ENCODE data around the gene SLC5A6. TPM values are rescaled to one million over a fixed set of nuclear protein-coding genes. Genes with fewer than 3 reads are reported as not detected.

Gene SLC5A6
- polyA plus RNA-seq, 1 of the 3 experiments (the other 2 are of a cell fraction), result 75.7 TPM

DNA sequence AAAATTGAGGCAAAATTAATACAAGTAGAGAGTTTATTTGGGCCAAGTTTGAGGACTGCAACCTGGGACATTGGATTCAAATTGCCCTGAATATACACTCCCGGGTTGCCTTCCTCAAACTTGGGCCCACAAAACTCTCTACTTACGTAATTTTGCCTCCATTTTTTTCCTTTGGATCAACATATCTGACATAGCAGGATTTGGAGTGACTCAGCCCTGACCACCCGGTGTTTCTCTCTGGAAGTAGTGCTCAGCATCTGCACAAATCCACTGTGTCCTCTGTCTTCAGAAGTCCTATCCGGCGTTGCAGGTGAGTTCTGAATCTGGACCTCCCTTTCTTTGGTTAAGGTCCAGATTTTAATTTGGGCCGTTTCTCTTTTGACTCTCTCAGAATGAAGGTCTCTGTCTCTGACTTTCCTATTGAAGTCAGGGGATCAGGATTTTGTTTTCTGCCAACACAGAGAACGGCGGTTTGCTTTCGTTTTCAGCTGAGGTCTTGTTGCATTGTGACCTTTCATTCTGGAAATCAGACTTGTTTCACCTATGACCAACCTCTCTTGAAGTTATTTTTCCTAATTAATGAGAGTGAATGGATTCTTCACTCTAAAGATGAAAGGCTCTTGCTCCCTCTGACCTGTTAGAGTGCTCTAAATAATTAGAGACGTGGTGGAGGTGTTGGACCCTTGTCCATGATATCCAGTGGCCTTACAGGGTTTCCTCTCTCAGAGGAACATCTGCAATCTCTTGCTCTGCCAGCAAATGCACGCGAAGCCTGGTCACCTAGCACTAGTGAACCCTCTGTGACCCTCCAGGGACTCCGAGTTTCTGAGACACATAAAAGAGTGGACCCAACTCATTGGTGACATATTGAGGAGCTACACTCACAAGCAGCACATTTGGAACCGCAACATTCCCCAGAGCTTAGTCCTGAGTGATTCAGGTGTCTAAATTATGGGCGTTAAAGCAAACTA, 49.6 kb downstream of the SLC5A6 start:
- H3K4me2 ChIP-seq, result no peak overlapping the region
- H3K9me2 ChIP-seq, result no peaks in the 10 kb centered on the region
- TF ChIP-seq GATA2 (CRISPR knock-in tag; IDR thresholded peaks at IDR 0.05) (no peak), USF2 (IDR thresholded peaks at IDR 0.05; ENCODE audit: borderline replicate concordance, low read depth, low read length) (no peak), IRF3 (IDR thresholded peaks at IDR 0.05; ENCODE audit: low read depth, low read length) (no peak), YY1 (IDR thresholded peaks at IDR 0.05; ENCODE audit: low read depth) (no peak), TCF12 (IDR thresholded peaks at IDR 0.05) (no peak), SMC3 (IDR thresholded peaks at IDR 0.05; ENCODE audit: low read depth, low read length) (no peak)
- H3K79me2 ChIP-seq (ENCODE audit: insufficient read depth), result no peaks in the 10 kb centered on the region
- no peaks in the 10 kb centered on the region for H3K36me3 ChIP-seq (replicated peaks in 1 of 2; ENCODE audit: control insufficient read depth in 1 of 2, insufficient read depth in 2 of 2, low read length in 1 of 2)
- no peaks in the 10 kb centered on the region for H3K27me3 ChIP-seq (ENCODE audit: insufficient read depth)
- H3K9me3 ChIP-seq, result no peaks in the 10 kb centered on the region
- no peaks in the 10 kb centered on the region for H3K4me1 ChIP-seq (ENCODE audit: control insufficient read depth in 1 of 2, insufficient read depth in 2 of 2, low read depth in 1 of 2, low read length in 1 of 2)
- 75% methylated on average over 15 of the region's 15 CpGs for WGBS (ENCODE audit: low lambda C conversion rate)
- H3F3A ChIP-seq (replicated peaks; ENCODE audit: insufficient read depth), result no peaks in the 10 kb centered on the region
- no peak overlapping the region for H2AFZ ChIP-seq (ENCODE audit: low read depth)
- no peak overlapping the region for H3K27ac ChIP-seq (ENCODE audit: low read depth in 2 of 2, low read length in 1 of 2)
- ChIA-PET POLR2A (no interaction called here), CTCF (interaction anchor here (0.6 to 6.9 kb wide), 3 partner anchors 8 to 117 kb away, joined by 4 to 58 read pairs (median 21); no protein-coding TSS in a partner anchor)
- no peak overlapping the region for H3K9ac ChIP-seq
- no peak for DNase-seq
- no peak overlapping the region for H3K4me3 ChIP-seq (ENCODE audit: low read depth in 2 of 2, low read length in 1 of 2)
- H4K20me1 ChIP-seq (ENCODE audit: insufficient read depth), result no peaks in the 10 kb centered on the region

DNA sequence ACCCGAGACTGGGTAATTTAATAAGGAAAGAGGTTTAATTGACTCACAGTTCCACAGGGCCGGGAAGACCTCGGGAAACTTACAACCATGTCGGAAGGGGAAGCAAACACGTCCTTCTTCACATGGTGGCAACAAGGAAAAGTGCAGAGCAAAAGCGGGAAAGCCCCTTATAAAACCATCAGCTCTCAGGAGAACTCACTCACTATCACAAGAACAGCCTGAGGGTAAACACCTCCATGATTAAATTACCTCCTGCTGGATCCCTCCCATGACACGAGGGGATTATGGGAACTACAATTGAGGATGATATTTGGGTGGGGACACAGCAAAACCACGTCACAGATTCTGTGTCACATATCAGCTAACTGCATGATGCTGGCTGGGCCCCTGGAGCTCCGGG, 51.9 kb downstream of the SLC5A6 start:
- no peak for DNase-seq
- Histone ChIP-seq H2AFZ (ENCODE audit: low read depth) (no peak overlapping the region), H3K27me3 (ENCODE audit: insufficient read depth) (no peaks in the 10 kb centered on the region), H4K20me1 (ENCODE audit: insufficient read depth) (no peaks in the 10 kb centered on the region), H3K9ac (no peak overlapping the region), H3K36me3 (replicated peaks in 1 of 2; ENCODE audit: control insufficient read depth in 1 of 2, insufficient read depth in 2 of 2, low read length in 1 of 2) (no peaks in the 10 kb centered on the region), H3K27ac (ENCODE audit: low read depth in 2 of 2, low read length in 1 of 2) (no peak overlapping the region), H3K9me2 (no peaks in the 10 kb centered on the region), H3K4me2 (no peak overlapping the region), H3F3A (replicated peaks; ENCODE audit: insufficient read depth) (no peaks in the 10 kb centered on the region), H3K79me2 (ENCODE audit: insufficient read depth) (no peaks in the 10 kb centered on the region), H3K4me3 (ENCODE audit: low read depth in 2 of 2, low read length in 1 of 2) (no peak overlapping the region), H3K4me1 (ENCODE audit: control insufficient read depth in 1 of 2, insufficient read depth in 2 of 2, low read depth in 1 of 2, low read length in 1 of 2) (no peaks in the 10 kb centered on the region), H3K9me3 (no peaks in the 10 kb centered on the region)
- TF ChIP-seq TEAD4 (IDR thresholded peaks at IDR 0.05; ENCODE audit: borderline replicate concordance, insufficient read depth), result no peak
- TF ChIP-seq MAX (IDR thresholded peaks at IDR 0.05; ENCODE audit: low read depth), result no peak
- no peak for TF ChIP-seq RCOR1 (IDR thresholded peaks at IDR 0.05; ENCODE audit: low read length)
- no peak for TF ChIP-seq YY1 (IDR thresholded peaks at IDR 0.05; ENCODE audit: low read depth)
- TF ChIP-seq NFIC (IDR thresholded peaks at IDR 0.05; ENCODE audit: borderline replicate concordance), result no peak
- TF ChIP-seq, protein P1, sequence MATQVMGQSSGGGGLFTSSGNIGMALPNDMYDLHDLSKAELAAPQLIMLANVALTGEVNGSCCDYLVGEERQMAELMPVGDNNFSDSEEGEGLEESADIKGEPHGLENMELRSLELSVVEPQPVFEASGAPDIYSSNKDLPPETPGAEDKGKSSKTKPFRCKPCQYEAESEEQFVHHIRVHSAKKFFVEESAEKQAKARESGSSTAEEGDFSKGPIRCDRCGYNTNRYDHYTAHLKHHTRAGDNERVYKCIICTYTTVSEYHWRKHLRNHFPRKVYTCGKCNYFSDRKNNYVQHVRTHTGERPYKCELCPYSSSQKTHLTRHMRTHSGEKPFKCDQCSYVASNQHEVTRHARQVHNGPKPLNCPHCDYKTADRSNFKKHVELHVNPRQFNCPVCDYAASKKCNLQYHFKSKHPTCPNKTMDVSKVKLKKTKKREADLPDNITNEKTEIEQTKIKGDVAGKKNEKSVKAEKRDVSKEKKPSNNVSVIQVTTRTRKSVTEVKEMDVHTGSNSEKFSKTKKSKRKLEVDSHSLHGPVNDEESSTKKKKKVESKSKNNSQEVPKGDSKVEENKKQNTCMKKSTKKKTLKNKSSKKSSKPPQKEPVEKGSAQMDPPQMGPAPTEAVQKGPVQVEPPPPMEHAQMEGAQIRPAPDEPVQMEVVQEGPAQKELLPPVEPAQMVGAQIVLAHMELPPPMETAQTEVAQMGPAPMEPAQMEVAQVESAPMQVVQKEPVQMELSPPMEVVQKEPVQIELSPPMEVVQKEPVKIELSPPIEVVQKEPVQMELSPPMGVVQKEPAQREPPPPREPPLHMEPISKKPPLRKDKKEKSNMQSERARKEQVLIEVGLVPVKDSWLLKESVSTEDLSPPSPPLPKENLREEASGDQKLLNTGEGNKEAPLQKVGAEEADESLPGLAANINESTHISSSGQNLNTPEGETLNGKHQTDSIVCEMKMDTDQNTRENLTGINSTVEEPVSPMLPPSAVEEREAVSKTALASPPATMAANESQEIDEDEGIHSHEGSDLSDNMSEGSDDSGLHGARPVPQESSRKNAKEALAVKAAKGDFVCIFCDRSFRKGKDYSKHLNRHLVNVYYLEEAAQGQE (IDR thresholded peaks at IDR 0.05; ENCODE audit: low read depth, low read length), result no peak
- TF ChIP-seq TCF12 (IDR thresholded peaks at IDR 0.05), result no peak
- TF ChIP-seq MXI1 (IDR thresholded peaks at IDR 0.05; ENCODE audit: low read depth, low read length), result no peak
- no peak for TF ChIP-seq RXRA (IDR thresholded peaks at IDR 0.05; ENCODE audit: borderline replicate concordance, low read depth)
- no peak for TF ChIP-seq FOXM1 (IDR thresholded peaks at IDR 0.05; ENCODE audit: low read depth)
- TF ChIP-seq EZH2phosphoT487 (IDR thresholded peaks at IDR 0.05; ENCODE audit: borderline replicate concordance, low read depth), result no peak
- no peak for TF ChIP-seq RAD21 (IDR thresholded peaks at IDR 0.05; ENCODE audit: low read length)
- TF ChIP-seq JUND (IDR thresholded peaks at IDR 0.05), result no peak
- TF ChIP-seq PBX3 (IDR thresholded peaks at IDR 0.05), result no peak
- CTCF ChIA-PET, result interaction anchor here (0.6 to 6.9 kb wide), 9 partner anchors 10 to 120 kb away, joined by 3 to 58 read pairs (median 6); no protein-coding TSS in a partner anchor
- POLR2A ChIA-PET, result no interaction called here
- WGBS (ENCODE audit: low lambda C conversion rate), result 70% methylated on average over 9 of the region's 9 CpGs

Measured in SK-N-SH (cell line).